Stimulated activated CD4-positive, alpha-beta T cell treated with anti-CD3 and anti-CD28 coated beads, Interleukin-1b, Interleukin-23, amount 100 ng/mL, for 24 hours (primary cell): ENCODE data around the gene PCMTD2.
A peak's percentile ranks its signal among the peaks of the same experiment; 100 is the strongest.

Source experiments
- DNase-seq, 4 experiments: peaks; one replicate each; pipeline ENCODE4 v3.0.0-alpha.2; 2020; ENCODE audit warnings: low read depth in 4 of 4, low spot score in 1 of 4

Gene PCMTD2

GRCh38 chr20:64255361-64256281 is at the start of gene PCMTD2:
PCMTD2 (plus strand) TSS chr20:64255748; CDS start chr20:64259966, 4,218 bp downstream.
- peak; percentile 66 to 79 (median 73) for DNase-seq

- no peak for DNase-seq
Observed at GRCh38 chr20:64206614-64207013, 48.9 kb upstream of the PCMTD2 start.

GRCh38 chr20:64207641-64208590 is 47.6 kb upstream of the PCMTD2 start:
- DNase-seq: no peak

GRCh38 chr20:64209148-64209547 is 46.4 kb upstream of the PCMTD2 start:
- DNase-seq: no peak

GRCh38 chr20:64210656-64211369 is 44.7 kb upstream of the PCMTD2 start:
- DNase-seq: no peak

GRCh38 chr20:64211874-64212658 is 43.5 kb upstream of the PCMTD2 start:
- no peak for DNase-seq

GRCh38 chr20:64212755-64213154 is 42.8 kb upstream of the PCMTD2 start:
- no peak for DNase-seq

- no peak for DNase-seq
Observed at GRCh38 chr20:64214113-64214512, 41.4 kb upstream of the PCMTD2 start.

GRCh38 chr20:64214952-64215351 is 40.6 kb upstream of the PCMTD2 start:
- no peak for DNase-seq

GRCh38 chr20:64216036-64216435 is 39.5 kb upstream of the PCMTD2 start:
- no peak for DNase-seq

- no peak for DNase-seq
Observed at GRCh38 chr20:64216910-64217309, 38.6 kb upstream of the PCMTD2 start.

GRCh38 chr20:64217539-64218221 is 37.9 kb upstream of the PCMTD2 start:
- no peak for DNase-seq

- no peak for DNase-seq
Observed at GRCh38 chr20:64219202-64219601, 36.3 kb upstream of the PCMTD2 start.

- no peak for DNase-seq
Observed at GRCh38 chr20:64219730-64220129, 35.8 kb upstream of the PCMTD2 start.

- no peak for DNase-seq
Observed at GRCh38 chr20:64220420-64220819, 35.1 kb upstream of the PCMTD2 start.

GRCh38 chr20:64220891-64221527 is 34.5 kb upstream of the PCMTD2 start:
- no peak for DNase-seq

- no peak for DNase-seq
Observed at GRCh38 chr20:64222291-64222735, 33.2 kb upstream of the PCMTD2 start.

GRCh38 chr20:64222851-64223525 is 32.6 kb upstream of the PCMTD2 start:
- no peak for DNase-seq
